SK-N-SH treated with all-trans-retinoic acid at 6 μM for 48 hours (cell line): Measurements from ENCODE around the gene POP4.

Experiments used
- ARNTL ChIP-seq: fragments of 450-650 bp; formaldehyde crosslinking; IDR thresholded peaks from 2 replicates; pipeline ENCODE4 v1.5.0; 2020; ENCODE audit warnings: low read depth, mild to moderate bottlenecking, moderate library complexity, borderline replicate concordance
- GLIS3 ChIP-seq: fragments of 250-450 bp; sonication (Bioruptor Pico); IDR thresholded peaks from 2 replicates; pipeline ENCODE4 v1.5.0; 2020; ENCODE audit warnings: mild to moderate bottlenecking, moderate library complexity
- PATZ1 ChIP-seq: fragments of 250-450 bp; sonication (Bioruptor Pico); IDR thresholded peaks from 2 replicates; pipeline ENCODE4 v1.8.0; 2020; ENCODE audit warnings: mild to moderate bottlenecking, moderate library complexity, borderline replicate concordance
- RARB ChIP-seq: fragments of 250-450 bp; sonication (Bioruptor Pico); IDR thresholded peaks from 2 replicates; pipeline ENCODE4 v1.8.0; 2021; ENCODE audit warnings: mild to moderate bottlenecking, moderate library complexity
- TOX ChIP-seq: fragments of 250-450 bp; sonication (Bioruptor Pico); IDR thresholded peaks from 2 replicates; pipeline ENCODE4 v1.8.0; 2021; ENCODE audit warnings: mild to moderate bottlenecking, moderate library complexity, borderline replicate concordance
- ZNF565 ChIP-seq: fragments of 450-650 bp; formaldehyde crosslinking; conservative IDR thresholded peaks from 2 replicates; pipeline ENCODE4 v1.5.0; 2020; ENCODE audit warnings: low read depth, mild to moderate bottlenecking, moderate library complexity
- ZNF70 ChIP-seq: fragments of 450-650 bp; formaldehyde crosslinking; IDR thresholded peaks from 2 replicates; pipeline ENCODE4 v1.5.0; 2020; ENCODE audit warnings: mild to moderate bottlenecking, moderate library complexity
- ZNF8 ChIP-seq: fragments of 450-650 bp; formaldehyde crosslinking; IDR thresholded peaks from 2 replicates; pipeline ENCODE4 v1.5.0; 2020; ENCODE audit warnings: mild to moderate bottlenecking, moderate library complexity

- TF ChIP-seq PATZ1 (CRISPR knock-in tag) (no peak), GLIS3 (CRISPR knock-in tag) (no peak), ZNF565 (CRISPR knock-in tag) (no peak), ARNTL (CRISPR knock-in tag) (no peak), TOX (CRISPR knock-in tag) (no peak), ZNF70 (CRISPR knock-in tag) (no peak), RARB (CRISPR knock-in tag) (no peak), ZNF8 (no peak)
Measured at GRCh38 chr19:29571181-29571580, 34.9 kb upstream of the POP4 start.
